Lung (tissue), 12 donors: ENCODE measurements around the gene GGACT. TPM values are rescaled to one million over a fixed set of nuclear protein-coding genes. Genes with fewer than 3 reads are reported as not detected.

Experiments used
- ATAC-seq: fragments of 200-7000 bp; cut with Tn5 transposase; one replicate; pipeline ENCODE4 v1.9.1; 2020; ENCODE audit warnings: moderate number of reproducible peaks; ENCODE audit not compliant: insufficient read depth, low FRiP score
- DNase-seq, 3 donors: peaks; one replicate each; pipeline ENCODE4 v3.0.0-alpha.2; 2013 to 2017
- H3K27ac ChIP-seq, 2 donors: one replicate each; pipeline ENCODE4 v1.5.1; 2013; ENCODE audit warnings: mild to moderate bottlenecking in 2 of 2, moderate library complexity in 2 of 2, control low read depth in 1 of 2, inconsistent platforms in 1 of 2, low read depth in 1 of 2, low read length in 1 of 2
- H3K27me3 ChIP-seq, 3 donors: one replicate each; pipeline ENCODE4 v1.5.1; 2013; ENCODE audit warnings: low read length in 2 of 3; ENCODE audit not compliant: control insufficient read depth in 3 of 3, insufficient read depth in 3 of 3
- H3K36me3 ChIP-seq, 4 donors: one replicate each; pipeline ENCODE4 v1.5.1; 2013; ENCODE audit warnings: low read length in 4 of 4, mild to moderate bottlenecking in 1 of 4, moderate library complexity in 1 of 4; ENCODE audit not compliant: control insufficient read depth in 4 of 4, insufficient read depth in 4 of 4
- H3K4me1 ChIP-seq, 5 donors: one replicate each; pipeline ENCODE4 v1.5.1; 2013; ENCODE audit warnings: low read length in 5 of 5, mild to moderate bottlenecking in 2 of 5, moderate library complexity in 1 of 5; ENCODE audit not compliant: control insufficient read depth in 5 of 5, insufficient read depth in 5 of 5
- H3K4me3 ChIP-seq: one replicate; pipeline ENCODE4 v1.5.1; 2013; ENCODE audit warnings: mild to moderate bottlenecking, control low read depth, moderate library complexity
- H3K9ac ChIP-seq, 2 donors: one replicate each; pipeline ENCODE4 v1.5.1; 2013; ENCODE audit warnings: low read length in 2 of 2, control low read depth in 1 of 2; ENCODE audit not compliant: insufficient read depth in 1 of 2
- H3K9me3 ChIP-seq, 4 donors: one replicate each; pipeline ENCODE4 v1.5.1; 2013; ENCODE audit warnings: low read length in 3 of 4, mild to moderate bottlenecking in 1 of 4, moderate library complexity in 1 of 4; ENCODE audit not compliant: control insufficient read depth in 4 of 4, insufficient read depth in 3 of 4
- CTCF ChIP-seq: IDR thresholded peaks from 2 replicates; pipeline ENCODE4 v1.5.1; 2012; ENCODE audit warnings: mild to moderate bottlenecking; ENCODE audit errors: control extremely low read depth, extremely low read depth
- WGBS, 2 donors: extraction: QIAGEN DNeasy Blood & Tissue Kit; methylation state at CpG; one replicate each; pipeline ENCODE4 v1.1.7; 2013; 5-methylcytosine and 5-hydroxymethylcytosine counted together
- polyA plus RNA-seq, 2 donors: library from polyadenylated mRNA; stranded (reverse); fragments of 200-250 nt; gene quantifications; one replicate each; pipeline ENCODE4 v1.2.1, GENCODE V29; 2013
- total RNA-seq, 2 donors: library from RNA; depleted of rRNA in 1 of 2; stranded (reverse); fragments of >200 nt in 1 of 2; gene quantifications; one replicate each; pipeline ENCODE4 v1.2.1, GENCODE V29; 2014 to 2021
- donor health status: control.
- donor health status: control.
- donor health status: Bipolar disorder and iron deficiency.
- donor health status: healthy.
- donor health status: DM: yes; HTN: yes; CAD: no.

The GGACT gene
- total and polyA plus RNA-seq, 4 donors: 1.1 to 6.8 (median 3.9) TPM

GRCh38 chr13:100543872-100544602, 44.6 kb downstream of the GGACT start:
- TF ChIP-seq CTCF: no peak
- peaks cover 0 to 23% (median 11%) of the 10 kb centered on the region in 5 donors for H3K4me1 ChIP-seq
- no peaks in the 10 kb centered on the region for H3K36me3 ChIP-seq
- 60 to 76% methylated on average over 26 of the region's 26 CpGs for WGBS, 2 donors
- H3K9ac ChIP-seq: no peak overlapping the region
- ATAC-seq: no peak
- peak; percentile 38 to 64 (median 63) for DNase-seq
- H3K27ac ChIP-seq: no peak overlapping the region
- no peak overlapping the region for H3K4me3 ChIP-seq
- H3K9me3 ChIP-seq: no peaks in the 10 kb centered on the region
- no peaks in the 10 kb centered on the region for H3K27me3 ChIP-seq

- no peak overlapping the region for H3K9ac ChIP-seq
- no peak for TF ChIP-seq CTCF
- no peaks in the 10 kb centered on the region for H3K9me3 ChIP-seq
- H3K4me3 ChIP-seq: no peak overlapping the region
- H3K27me3 ChIP-seq: no peaks in the 10 kb centered on the region
- 31 to 43% methylated on average over 8 of the region's 8 CpGs for WGBS, 2 donors
- H3K4me1 ChIP-seq: peaks cover 0 to 20% (median 11%) of the 10 kb centered on the region in 5 donors
- DNase-seq (peak in 2 of 3 donors; percentile 70 to 73), ATAC-seq (peak; percentile 28)
- no peak overlapping the region for H3K27ac ChIP-seq
- no peaks in the 10 kb centered on the region for H3K36me3 ChIP-seq
Observed at GRCh38 chr13:100542826-100543156, 45.8 kb downstream of the GGACT start.

- H3K9ac ChIP-seq: no peak overlapping the region
Observed at GRCh38 chr13:100541897-100542825, 46.4 kb downstream of the GGACT start.

More at GRCh38 chr13:100541897-100542825, 46.4 kb downstream of the GGACT start:
- 90 to 94% methylated on average over 18 of the region's 18 CpGs for WGBS, 2 donors
- Histone ChIP-seq H3K36me3 (no peaks in the 10 kb centered on the region), H3K4me3 (no peak overlapping the region), H3K9me3 (no peaks in the 10 kb centered on the region), H3K27ac (no peak overlapping the region), H3K4me1 (peaks cover 0 to 13% (median 11%) of the 10 kb centered on the region in 5 donors), H3K27me3 (no peaks in the 10 kb centered on the region)
- no peak for ATAC-seq
- DNase-seq: no peak
- TF ChIP-seq CTCF: no peak
